HepG2 (cell line): ENCODE measurements around the gene OBSL1. TPM values are rescaled to one million over a fixed set of nuclear protein-coding genes. Genes with fewer than 3 reads are reported as not detected.
A peak's percentile ranks its signal among the peaks of the same experiment; 100 is the strongest.

Experiments
- ARNTL ChIP-seq: sonication (generic); formaldehyde crosslinking; IDR thresholded peaks from 2 replicates; pipeline ENCODE4 v1.4.0; 2020; ENCODE audit warnings: mild to moderate bottlenecking, missing genetic modification reagents
- ATF6 ChIP-seq: sonication (generic); formaldehyde crosslinking; conservative IDR thresholded peaks from 2 replicates; pipeline ENCODE4 v1.4.0; 2020; ENCODE audit warnings: missing genetic modification reagents
- EED ChIP-seq: sonication (generic); formaldehyde crosslinking; IDR thresholded peaks from 2 replicates; pipeline ENCODE4 v1.5.0; 2020; ENCODE audit warnings: mild to moderate bottlenecking, missing genetic modification reagents
- FOXA1 ChIP-seq, 2 experiments: fragments of 450-650 bp in 1 of 2; sonication (generic) in 1 of 2; formaldehyde crosslinking in 1 of 2; IDR thresholded peaks; 2 replicates each; pipeline versions ENCODE4 v1.4.0 to v1.6.1; 2016 to 2020; ENCODE audit warnings: missing genetic modification reagents in 1 of 2
- HDAC6 ChIP-seq: fragments of 200-600 bp; sonication (generic); IDR thresholded peaks from 2 replicates; pipeline ENCODE4 v1.7.0; 2017; ENCODE audit warnings: mild to moderate bottlenecking, antibody characterized with exemption, low read length, low read depth
- HNF1A ChIP-seq, 2 experiments: sonication (generic) in 1 of 2; formaldehyde crosslinking in 1 of 2; IDR thresholded peaks; 2 replicates each; pipeline versions ENCODE4 v1.4.0 to v1.6.1; 2016 to 2020; ENCODE audit warnings: borderline replicate concordance in 1 of 2, low read depth in 1 of 2, mild to moderate bottlenecking in 1 of 2, missing genetic modification reagents in 1 of 2
- MAFF ChIP-seq: IDR thresholded peaks from 2 replicates; pipeline ENCODE4 v1.6.1; 2011; ENCODE audit warnings: low read depth, low read length, improper control_type of control experiment
- MBNL3 ChIP-seq: fragments of 250-450 bp; sonication (Bioruptor Pico); conservative IDR thresholded peaks from 2 replicates; pipeline ENCODE4 v1.8.0; 2022; ENCODE audit warnings: mild to moderate bottlenecking, inconsistent platforms
- REL ChIP-seq: sonication (generic); formaldehyde crosslinking; conservative IDR thresholded peaks from 2 replicates; pipeline ENCODE4 v1.8.0; 2022; ENCODE audit warnings: mild to moderate bottlenecking, missing genetic modification reagents, moderate library complexity
- SMYD3 ChIP-seq: sonication (generic); formaldehyde crosslinking; IDR thresholded peaks from 2 replicates; pipeline ENCODE4 v1.8.1; 2023; ENCODE audit warnings: mild to moderate bottlenecking, missing genetic modification reagents
- ZNF234 ChIP-seq: sonication (generic); formaldehyde crosslinking; conservative IDR thresholded peaks from 2 replicates; pipeline ENCODE4 v1.5.1; 2020; ENCODE audit warnings: mild to moderate bottlenecking, missing genetic modification reagents
- ZNF362 ChIP-seq: sonication (generic); formaldehyde crosslinking; IDR thresholded peaks from 2 replicates; pipeline ENCODE4 v1.4.0; 2020; ENCODE audit warnings: missing genetic modification reagents, mild to moderate bottlenecking, borderline replicate concordance
- polyA plus RNA-seq, 8 experiments: library from polyadenylated mRNA; depleted of rRNA in 3 of 8; stranded (reverse) in 7 of 8; unstranded in 1 of 8; fragments of >200 nt; fragmentation: Illumina TruSeq in 4 of 8; extraction: Trizol in 4 of 8; gene quantifications; 2 replicates each; pipeline versions ENCODE4 v1.2.1 to v1.2.3, GENCODE V29; 2011 to 2016; ENCODE audit warnings: low read depth in 4 of 8, missing spikeins in 1 of 8, mixed read lengths in 1 of 8; ENCODE audit not compliant: insufficient read depth in 1 of 8
- total RNA-seq, 5 experiments: library from RNA; depleted of rRNA; stranded (reverse); fragments of >200 nt; fragmentation: Illumina TruSeq; extraction: Trizol; gene quantifications; 2 replicates each; pipeline ENCODE4 v1.2.3, GENCODE V29; 2016; ENCODE audit warnings: low read depth in 1 of 5
- TF ChIP-seq, protein P1 (sequence below): sonication (generic); formaldehyde crosslinking; IDR thresholded peaks from 2 replicates; pipeline ENCODE4 v1.5.0; 2020; ENCODE audit warnings: mild to moderate bottlenecking, missing genetic modification reagents, borderline replicate concordance
- TF ChIP-seq, protein P2 (sequence below): IDR thresholded peaks from 2 replicates; pipeline ENCODE4 v1.6.1; 2012; ENCODE audit warnings: low read depth, low read length, improper control_type of control experiment

The OBSL1 gene
- total and polyA plus RNA-seq, 2 of the 13 experiments (the other 11 are each of a cell fraction or from before 2014, with no cell fraction given) = 86.7 to 218 TPM

GRCh38 chr2:219545943-219546352 lies 25.4 kb downstream of the OBSL1 start (continued):
- peak; percentile 41; the same call in 1 of the 2 replicates for TF ChIP-seq HNF1A (IDR thresholded peaks at IDR 0.05; ENCODE audit: low read depth)
- no peak for TF ChIP-seq HNF1A (CRISPR knock-in tag; IDR thresholded peaks at IDR 0.05; ENCODE audit: borderline replicate concordance)
- TF ChIP-seq ZNF234 (CRISPR knock-in tag) = no peak
- TF ChIP-seq MBNL3 (CRISPR knock-in tag) = no peak
- no peak for TF ChIP-seq EED (CRISPR knock-in tag)
- no peak for TF ChIP-seq HDAC6
- no peak for TF ChIP-seq FOXA1 (IDR thresholded peaks at IDR 0.05)
- TF ChIP-seq FOXA1 (CRISPR knock-in tag; IDR thresholded peaks at IDR 0.05) = no peak
- no peak for TF ChIP-seq ARNTL (CRISPR knock-in tag)
- no peak for TF ChIP-seq ZNF362 (CRISPR knock-in tag)
- no peak for TF ChIP-seq REL
- TF ChIP-seq, protein P1, sequence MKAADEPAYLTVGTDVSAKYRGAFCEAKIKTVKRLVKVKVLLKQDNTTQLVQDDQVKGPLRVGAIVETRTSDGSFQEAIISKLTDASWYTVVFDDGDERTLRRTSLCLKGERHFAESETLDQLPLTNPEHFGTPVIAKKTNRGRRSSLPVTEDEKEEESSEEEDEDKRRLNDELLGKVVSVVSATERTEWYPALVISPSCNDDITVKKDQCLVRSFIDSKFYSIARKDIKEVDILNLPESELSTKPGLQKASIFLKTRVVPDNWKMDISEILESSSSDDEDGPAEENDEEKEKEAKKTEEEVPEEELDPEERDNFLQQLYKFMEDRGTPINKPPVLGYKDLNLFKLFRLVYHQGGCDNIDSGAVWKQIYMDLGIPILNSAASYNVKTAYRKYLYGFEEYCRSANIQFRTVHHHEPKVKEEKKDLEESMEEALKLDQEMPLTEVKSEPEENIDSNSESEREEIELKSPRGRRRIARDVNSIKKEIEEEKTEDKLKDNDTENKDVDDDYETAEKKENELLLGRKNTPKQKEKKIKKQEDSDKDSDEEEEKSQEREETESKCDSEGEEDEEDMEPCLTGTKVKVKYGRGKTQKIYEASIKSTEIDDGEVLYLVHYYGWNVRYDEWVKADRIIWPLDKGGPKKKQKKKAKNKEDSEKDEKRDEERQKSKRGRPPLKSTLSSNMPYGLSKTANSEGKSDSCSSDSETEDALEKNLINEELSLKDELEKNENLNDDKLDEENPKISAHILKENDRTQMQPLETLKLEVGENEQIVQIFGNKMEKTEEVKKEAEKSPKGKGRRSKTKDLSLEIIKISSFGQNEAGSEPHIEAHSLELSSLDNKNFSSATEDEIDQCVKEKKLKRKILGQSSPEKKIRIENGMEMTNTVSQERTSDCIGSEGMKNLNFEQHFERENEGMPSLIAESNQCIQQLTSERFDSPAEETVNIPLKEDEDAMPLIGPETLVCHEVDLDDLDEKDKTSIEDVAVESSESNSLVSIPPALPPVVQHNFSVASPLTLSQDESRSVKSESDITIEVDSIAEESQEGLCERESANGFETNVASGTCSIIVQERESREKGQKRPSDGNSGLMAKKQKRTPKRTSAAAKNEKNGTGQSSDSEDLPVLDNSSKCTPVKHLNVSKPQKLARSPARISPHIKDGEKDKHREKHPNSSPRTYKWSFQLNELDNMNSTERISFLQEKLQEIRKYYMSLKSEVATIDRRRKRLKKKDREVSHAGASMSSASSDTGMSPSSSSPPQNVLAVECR (CRISPR knock-in tag) = peak; percentile 59; the same call in 1 of the 2 replicates
- no peak for TF ChIP-seq MAFF
- TF ChIP-seq, protein P2, sequence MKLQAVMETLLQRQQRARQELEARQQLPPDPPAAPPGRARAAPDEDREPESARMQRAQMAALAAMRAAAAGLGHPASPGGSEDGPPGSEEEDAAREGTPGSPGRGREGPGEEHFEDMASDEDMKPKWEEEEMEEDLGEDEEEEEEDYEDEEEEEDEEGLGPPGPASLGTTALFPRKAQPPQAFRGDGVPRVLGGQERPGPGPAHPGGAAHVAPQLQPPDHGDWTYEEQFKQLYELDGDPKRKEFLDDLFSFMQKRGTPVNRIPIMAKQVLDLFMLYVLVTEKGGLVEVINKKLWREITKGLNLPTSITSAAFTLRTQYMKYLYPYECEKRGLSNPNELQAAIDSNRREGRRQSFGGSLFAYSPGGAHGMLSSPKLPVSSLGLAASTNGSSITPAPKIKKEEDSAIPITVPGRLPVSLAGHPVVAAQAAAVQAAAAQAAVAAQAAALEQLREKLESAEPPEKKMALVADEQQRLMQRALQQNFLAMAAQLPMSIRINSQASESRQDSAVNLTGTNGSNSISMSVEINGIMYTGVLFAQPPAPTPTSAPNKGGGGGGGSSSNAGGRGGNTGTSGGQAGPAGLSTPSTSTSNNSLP = no peak; the same call in 1 of the 2 replicates
- TF ChIP-seq SMYD3 = no peak
- no peak for TF ChIP-seq ATF6
